ENCODE data around the gene SERPIND1.

Gene SERPIND1

GRCh38 chr22:20793748-20794649 lies 20.1 kb downstream of the SERPIND1 start:
- DNase-seq = no peak

- no peak for DNase-seq
Observed at GRCh38 chr22:20794650-20795413, 20.9 kb downstream of the SERPIND1 start.

DNA sequence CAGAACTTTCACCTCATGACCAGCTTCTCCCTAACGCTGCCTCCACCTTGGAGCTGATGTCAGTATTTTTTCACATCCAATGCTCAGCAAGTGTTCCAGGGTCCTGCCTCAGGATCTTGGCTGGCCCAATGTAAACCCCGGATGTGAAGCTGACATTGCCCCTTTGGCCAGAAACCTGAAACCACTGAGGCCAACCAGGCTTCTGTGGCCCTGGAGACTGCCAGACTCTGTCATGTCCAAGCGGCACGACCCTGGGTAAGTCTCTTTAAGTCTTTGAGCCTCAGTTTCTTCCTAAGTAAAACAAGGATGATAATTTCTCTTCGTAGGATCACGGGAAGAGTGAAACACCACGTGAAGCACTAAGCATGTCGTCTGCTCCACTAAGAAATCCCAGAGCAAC lies 22.8 kb downstream of the SERPIND1 start:
- DNase-seq = no peak

DNA sequence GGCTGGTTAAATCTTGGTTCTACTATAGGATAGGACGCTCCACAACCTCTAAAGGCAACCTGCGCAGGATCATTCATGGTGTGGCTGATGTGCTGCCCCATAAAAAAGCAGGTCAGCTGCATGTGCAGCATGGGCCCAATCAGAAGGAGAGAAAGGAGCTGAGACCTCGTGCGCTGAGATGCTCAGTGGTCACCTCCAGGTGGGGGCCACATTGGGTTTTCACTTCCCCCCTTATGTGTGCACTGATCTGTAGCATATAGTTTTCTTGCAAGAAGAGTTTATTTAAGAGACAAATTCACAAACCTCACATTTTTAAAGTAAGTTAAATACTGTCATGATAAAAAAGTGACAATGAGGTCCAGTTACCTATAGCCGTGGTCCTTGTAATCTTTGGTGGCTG lies 24.3 kb downstream of the SERPIND1 start:
- DNase-seq = no peak

DNA sequence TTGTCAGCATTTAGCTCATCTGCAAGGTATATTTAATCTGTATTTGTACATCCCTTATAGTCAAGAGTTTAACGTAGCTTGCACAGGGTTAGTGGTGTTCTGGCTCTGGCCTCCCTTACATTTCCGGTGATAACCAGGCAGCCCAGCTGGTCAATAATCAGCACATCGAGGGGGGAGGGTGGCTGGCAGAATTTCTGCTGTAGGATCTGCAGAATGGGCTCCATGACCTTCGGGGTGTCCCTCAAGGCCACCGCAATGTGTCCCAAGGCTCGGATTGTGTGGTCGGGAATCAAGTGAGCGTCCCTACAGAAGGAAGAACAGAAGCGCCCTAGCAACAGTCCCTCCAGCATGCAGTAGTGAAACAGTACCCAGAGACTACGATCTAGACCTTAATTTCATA lies 25.1 kb downstream of the SERPIND1 start:
- no peak for DNase-seq

- DNase-seq = no peak
Observed at GRCh38 chr22:20799449-20799848, 25.5 kb downstream of the SERPIND1 start.

DNA sequence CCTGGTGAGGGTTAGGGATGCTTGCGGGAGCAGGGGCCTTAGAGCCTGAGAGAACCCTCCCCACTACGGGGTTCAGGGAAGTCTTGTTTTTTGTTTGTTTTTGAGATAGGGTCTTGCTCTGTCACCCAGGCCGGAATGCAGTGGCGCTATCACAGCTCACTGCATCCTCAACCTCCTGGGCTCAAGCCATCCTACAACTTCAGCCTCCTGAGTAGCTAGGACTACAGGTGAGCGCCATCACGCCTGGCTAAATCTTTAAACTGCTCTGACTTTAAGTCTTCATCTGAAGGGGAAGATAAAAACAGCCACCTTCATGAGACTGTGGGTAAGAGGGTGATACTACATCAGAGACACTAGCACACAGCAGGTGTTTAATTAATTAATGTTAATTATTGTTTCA lies 28.5 kb downstream of the SERPIND1 start:
- no peak for DNase-seq

DNA sequence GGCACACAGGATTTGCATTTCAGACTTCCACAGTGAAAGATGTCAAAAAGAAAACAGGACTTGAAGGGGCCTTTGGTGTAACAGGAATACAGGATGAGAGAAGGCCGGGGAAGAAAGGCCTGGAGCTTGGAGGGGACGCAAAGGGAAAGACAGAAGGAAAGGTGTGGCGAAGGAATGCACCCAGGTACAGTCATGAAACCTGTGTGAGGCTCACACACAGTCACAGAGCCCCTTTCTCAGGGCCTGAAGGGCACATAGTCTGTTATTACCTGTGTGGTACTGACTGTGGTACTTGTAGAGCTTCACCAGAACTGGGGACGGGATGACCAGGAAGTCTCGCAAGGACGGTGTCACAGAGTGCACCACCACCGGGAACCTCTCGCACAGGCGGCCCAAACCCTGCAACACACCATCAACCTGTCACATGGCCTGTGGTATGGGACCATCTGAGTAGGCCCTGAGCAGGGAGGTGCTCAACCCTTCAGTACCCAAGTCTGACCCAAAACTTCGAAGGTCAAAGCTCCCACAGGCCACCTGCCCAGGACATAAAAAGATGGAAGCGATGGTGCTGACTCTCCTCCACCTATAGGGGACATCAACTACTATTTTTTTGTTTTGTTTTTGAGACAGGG lies 29.1 kb downstream of the SERPIND1 start:
- no peak for DNase-seq

- DNase-seq = no peak
Observed at GRCh38 chr22:20803696-20804324, 29.9 kb downstream of the SERPIND1 start.

- DNase-seq = no peak
Observed at GRCh38 chr22:20804650-20805049, 30.7 kb downstream of the SERPIND1 start.

GRCh38 chr22:20805972-20806471 lies 32.1 kb downstream of the SERPIND1 start:
- no peak for DNase-seq

GRCh38 chr22:20807315-20807752 lies 33.4 kb downstream of the SERPIND1 start:
- DNase-seq = no peak

DNA sequence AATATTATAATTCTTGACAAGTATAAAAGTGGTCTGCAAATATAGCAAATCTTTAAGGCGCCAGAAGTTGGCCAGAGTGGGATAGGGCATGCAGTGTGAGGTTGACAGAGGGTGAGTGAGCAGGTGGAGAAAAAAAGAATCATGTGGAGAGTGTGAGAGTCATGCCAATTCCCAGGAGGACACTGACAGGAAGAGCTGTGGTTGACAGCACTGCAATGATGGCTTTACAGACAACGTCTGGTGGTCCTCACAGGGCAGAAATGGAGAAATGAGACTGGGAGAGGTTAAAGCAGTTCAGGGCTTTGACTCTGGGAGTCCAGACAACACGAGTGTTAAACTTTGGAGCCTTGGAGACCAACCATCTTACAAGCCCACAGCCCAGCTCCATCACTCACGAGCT lies 34.9 kb downstream of the SERPIND1 start:
- no peak for DNase-seq

GRCh38 chr22:20809538-20810185 lies 35.7 kb downstream of the SERPIND1 start:
- no peak for DNase-seq

GRCh38 chr22:20810645-20811044 lies 36.7 kb downstream of the SERPIND1 start:
- no peak for DNase-seq

DNA sequence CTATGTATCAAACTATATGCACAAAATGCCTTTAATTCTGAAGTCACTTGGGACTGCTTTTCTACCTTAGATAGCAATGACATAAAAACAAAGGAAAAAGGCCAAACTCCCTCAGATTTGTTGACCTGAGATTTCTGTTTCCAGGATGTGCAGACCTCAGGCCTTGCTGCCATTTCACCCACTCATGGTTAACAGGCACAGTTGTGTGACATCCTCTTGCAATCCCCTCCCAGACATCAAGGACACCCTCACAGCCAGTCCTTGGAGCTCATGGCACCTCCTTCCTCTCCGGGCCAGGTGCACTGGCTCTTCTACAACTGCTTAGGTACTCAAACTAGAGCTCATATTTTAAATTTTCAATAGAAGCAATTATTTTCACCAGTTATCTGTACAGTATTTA lies 37.3 kb downstream of the SERPIND1 start:
- DNase-seq = no peak

DNA sequence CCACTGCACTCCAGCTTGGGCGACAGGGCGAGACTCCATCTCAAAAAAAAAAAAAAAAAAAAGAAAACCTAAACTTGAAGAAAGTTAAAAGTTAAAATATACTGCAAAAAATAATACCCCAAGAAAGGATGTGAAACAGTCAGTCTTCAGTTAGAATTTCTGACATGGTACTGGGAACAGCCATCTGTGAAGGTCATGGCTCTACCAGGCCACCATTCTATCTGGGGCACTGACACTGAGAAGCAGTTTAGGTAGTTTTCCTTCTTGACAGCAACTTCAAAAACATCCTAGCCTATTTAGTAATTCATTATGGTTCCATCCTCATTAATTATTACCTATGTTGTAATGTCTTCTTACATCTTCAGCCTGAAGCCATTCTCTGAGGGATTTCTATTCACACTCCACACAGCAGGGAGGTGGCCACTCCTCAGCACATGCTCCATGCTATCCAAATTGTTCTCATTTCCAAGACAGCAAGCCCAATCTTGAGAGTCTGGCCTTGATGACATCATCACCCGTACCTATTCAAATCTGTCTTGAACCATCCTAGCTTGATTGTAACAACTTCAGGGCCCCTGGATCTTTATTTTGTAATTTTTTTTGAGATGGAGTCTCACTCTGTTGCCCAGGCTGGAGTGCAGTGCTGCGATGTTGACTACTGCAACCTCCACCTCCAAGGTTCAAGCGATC lies 38.2 kb downstream of the SERPIND1 start:
- DNase-seq = no peak

DNA sequence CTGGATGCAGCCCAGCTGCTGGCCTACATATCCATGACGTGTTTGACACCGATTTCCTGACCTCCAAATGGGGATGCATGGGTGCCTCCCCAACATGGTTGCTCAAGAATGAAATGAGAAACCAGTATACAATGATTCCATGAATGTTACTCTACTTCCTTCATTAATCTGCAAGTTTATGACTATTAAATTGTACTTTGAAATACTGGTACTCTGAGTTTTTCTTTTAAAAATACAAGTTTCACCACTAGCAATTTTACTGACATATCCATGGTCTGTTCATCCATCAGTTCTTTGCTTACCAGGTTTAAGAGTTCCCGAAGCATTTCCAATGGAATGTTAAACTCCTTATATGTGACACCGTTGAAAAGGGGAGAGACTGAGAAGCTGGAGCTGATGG lies 39.1 kb downstream of the SERPIND1 start:
- no peak for DNase-seq

DNA sequence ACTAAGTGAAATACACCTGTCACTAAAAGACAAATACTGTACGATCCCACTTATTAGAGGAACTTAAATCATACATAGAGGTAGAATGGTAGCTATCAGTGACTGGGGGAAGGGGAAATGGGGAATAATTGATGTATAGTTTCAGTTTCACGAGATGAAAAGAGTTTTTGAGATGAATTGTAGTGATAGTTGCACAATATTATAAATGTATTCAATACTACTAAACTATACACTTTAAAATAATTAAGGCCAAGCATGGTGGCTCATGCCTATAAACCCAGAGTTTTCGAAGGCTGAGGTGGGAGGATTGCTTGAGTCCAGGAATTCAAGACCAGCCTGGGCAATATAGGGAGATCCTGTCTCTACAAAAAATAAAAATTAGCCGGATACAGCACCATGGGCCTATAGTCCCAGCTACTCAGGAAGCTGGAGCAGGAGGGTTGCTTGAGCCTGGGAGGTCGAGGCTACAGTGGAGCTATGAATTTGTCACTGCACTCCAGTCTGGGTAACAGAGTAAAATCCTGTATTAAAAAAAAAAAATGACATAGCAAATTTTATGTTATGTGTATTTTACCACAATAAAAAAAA lies 40.4 kb downstream of the SERPIND1 start:
- no peak for DNase-seq

GRCh38 chr22:20815477-20816050 lies 41.7 kb downstream of the SERPIND1 start:
- no peak for DNase-seq

GRCh38 chr22:20816559-20816958 lies 42.6 kb downstream of the SERPIND1 start:
- no peak for DNase-seq
